ENCODE measurements around the gene TMEM87B.
"Not testable (repeated sequence)": the region's sequence is repeated elsewhere in the genome, so short reads cannot be mapped to it uniquely, and the experiment has no call there.

The TMEM87B gene

DNA sequence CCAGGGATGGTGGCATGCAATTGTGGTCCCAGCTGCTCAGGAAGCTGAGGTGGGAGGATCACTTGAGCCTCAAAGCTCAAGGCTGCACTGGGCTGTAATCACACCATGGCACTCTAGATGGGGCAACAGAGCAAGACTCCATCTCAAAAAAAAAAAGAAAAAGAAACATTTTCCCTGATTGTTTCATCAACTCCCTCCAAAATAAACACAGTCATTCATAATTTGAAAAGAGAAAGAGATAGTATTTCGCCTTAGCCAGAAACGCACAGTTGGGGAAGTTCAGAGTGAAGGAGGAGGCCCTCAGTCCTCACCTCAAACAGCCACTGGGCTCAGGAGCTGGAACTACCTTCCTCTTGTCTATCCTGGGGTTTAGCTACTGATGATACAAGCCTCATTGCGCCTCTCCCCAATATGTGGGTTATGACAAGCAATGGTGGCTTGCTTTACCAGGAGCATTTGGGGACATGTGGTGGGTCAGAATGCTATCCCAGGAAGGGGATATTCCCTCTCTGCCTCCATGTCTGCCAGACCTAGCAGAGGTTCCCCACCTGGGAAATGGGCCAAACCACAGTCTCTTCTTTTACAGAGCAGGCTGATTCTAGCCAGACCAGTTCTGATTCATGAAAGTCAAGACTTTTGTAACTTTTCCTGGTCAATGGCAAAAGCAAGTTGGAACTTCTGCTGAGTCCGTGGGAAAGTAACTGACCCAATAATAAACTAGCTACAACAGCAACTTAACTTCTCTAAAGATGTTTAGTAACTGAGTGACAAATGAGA lies 22.2 kb upstream of the TMEM87B start:
- in situ Hi-C loops (cut with MboI; ENCODE audit: low sequenced_read_pairs) = no loop called here

GRCh38 chr2:112033600-112033999 lies 21.5 kb upstream of the TMEM87B start:
- in situ Hi-C loops (cut with MboI; ENCODE audit: low sequenced_read_pairs) = no loop called here

DNA sequence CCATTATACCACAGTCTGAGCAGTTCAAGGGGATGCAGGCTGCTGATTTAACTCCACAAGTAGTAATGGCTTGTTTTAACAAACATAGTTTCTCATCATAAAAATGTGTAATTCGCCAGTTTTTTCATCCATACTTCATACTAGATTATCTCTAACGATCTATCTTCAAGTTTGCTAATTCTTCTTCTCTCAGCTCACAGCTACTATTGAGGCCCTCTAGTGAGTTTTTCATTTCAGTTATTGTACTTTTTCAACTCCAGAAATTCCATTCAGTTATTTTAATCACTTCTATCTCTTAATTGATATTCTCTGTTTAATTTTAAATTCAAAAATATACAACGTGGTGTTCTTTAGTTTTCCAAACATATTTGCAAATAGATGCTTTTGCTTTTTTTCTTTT lies 20.1 kb upstream of the TMEM87B start:
- in situ Hi-C loops (cut with MboI; ENCODE audit: low sequenced_read_pairs) = no loop called here

GRCh38 chr2:112035786-112036185 lies 19.3 kb upstream of the TMEM87B start:
- in situ Hi-C loops (cut with MboI; ENCODE audit: low sequenced_read_pairs) = no loop called here

- in situ Hi-C loops (cut with MboI; ENCODE audit: low sequenced_read_pairs) = not testable (repeated sequence)
These were observed 15.5 kb upstream of the TMEM87B start for GRCh38 chr2:112039556-112039955.

GRCh38 chr2:112040066-112040465 lies 15.0 kb upstream of the TMEM87B start:
- in situ Hi-C loops (cut with MboI; ENCODE audit: low sequenced_read_pairs) = not testable (repeated sequence)

DNA sequence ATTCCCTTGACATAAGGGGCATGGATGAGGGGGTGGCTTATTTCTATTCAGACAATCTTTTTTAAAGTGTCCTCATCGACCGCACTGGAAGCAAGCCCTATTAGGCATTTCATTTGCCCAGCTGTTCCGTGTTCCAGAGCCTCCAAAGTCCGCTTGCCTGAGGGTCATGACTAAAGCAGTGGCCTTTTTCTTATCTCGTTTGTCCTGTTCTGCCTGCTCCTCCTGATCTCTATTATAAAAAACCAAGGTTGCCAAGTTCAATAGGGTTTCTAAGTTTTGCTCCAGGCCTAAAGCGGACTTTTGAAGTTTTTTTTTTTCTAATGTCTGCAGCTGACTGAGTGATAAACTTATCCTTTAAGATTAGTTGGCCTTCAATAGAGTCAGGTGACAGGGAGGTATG lies 13.6 kb upstream of the TMEM87B start:
- in situ Hi-C loops (cut with MboI; ENCODE audit: low sequenced_read_pairs) = not testable (repeated sequence)

GRCh38 chr2:112045446-112046014 lies 9.5 kb upstream of the TMEM87B start:
- in situ Hi-C loops (cut with MboI; ENCODE audit: low sequenced_read_pairs) = no loop called here

DNA sequence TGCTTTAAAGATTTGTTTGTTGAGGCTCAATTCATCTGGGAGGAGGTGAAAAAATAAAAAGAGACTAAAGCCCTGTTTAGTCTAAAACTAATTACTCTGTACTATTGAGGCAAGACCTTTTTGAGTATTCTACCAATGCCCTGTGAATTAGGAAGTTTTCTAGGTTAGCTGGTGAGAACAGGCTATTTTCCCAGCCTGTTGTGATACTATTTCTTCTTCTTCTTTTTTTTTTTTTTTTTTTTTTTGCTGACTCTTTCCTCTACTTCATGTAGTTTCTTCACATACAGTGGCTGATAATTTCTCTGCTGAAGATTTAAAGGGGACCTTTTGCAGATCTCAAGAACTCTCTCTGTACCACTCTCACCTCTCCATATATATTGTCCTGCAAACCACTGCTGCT lies 8.8 kb upstream of the TMEM87B start:
- in situ Hi-C loops (cut with MboI; ENCODE audit: low sequenced_read_pairs) = no loop called here

GRCh38 chr2:112047537-112048235 lies 7.4 kb upstream of the TMEM87B start:
- in situ Hi-C loops (cut with MboI; ENCODE audit: low sequenced_read_pairs) = no loop called here

DNA sequence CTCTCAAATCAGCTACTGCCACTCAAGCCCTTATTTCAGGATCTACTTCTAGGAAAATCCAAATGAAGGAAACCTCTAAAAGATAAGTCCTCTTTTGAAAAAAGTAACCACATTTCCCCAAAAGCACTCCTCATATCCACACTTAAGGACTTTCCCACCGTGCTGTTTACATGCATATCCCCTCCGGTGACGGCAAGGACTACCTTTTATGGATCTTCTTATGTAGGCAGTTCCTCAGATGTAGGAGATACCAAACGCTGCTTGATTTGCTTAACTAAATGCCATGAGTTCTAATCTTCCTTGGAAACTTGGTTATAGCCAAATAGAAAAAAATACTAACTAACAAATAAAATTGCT lies 6.9 kb upstream of the TMEM87B start:
- in situ Hi-C loops (cut with MboI; ENCODE audit: low sequenced_read_pairs) = no loop called here

DNA sequence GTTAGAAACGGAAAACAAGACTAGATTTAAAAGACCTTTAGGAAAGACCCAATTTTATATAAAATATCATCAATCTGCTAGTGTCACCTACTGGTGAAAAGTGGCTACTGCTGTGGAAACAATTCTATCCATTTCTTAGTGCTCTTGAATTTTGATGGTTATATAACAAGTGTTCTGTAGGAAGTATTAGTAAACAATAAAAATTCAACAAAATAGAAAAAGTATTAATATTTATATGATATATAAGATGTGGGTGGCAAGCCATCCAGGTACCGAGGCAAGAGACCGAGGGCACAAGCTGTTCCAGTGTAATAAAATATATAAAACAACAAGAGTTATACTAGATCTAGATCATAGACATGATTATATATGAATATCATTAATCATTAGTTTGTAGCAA lies 6.2 kb upstream of the TMEM87B start:
- in situ Hi-C loops (cut with MboI; ENCODE audit: low sequenced_read_pairs) = no loop called here

DNA sequence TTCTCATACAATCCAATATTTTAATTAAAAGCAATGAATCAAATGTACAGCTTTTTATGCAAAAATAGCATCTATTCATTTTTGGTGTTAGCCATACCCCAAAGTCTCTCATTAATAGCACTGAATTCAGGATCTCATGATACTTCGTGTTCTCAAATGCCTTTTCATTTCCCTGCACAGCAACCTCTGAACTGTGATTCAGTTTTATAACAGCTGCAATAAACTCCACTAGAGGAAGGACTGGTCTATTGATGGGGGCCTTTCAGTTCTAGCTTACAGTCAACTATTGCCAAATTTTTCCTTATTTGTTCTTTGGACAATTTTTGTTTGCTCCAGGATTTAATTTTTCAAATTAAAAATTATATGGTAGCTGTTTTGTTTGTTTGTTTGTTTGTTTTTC lies 4.8 kb upstream of the TMEM87B start:
- in situ Hi-C loops (cut with MboI; ENCODE audit: low sequenced_read_pairs) = no loop called here

- in situ Hi-C loops (cut with MboI; ENCODE audit: low sequenced_read_pairs) = no loop called here
These were observed 887 bp upstream of the TMEM87B start for GRCh38 chr2:112053917-112054846.

GRCh38 chr2:112055730-112056625 lies 909 bp downstream of the TMEM87B start:
- in situ Hi-C loops (cut with MboI; ENCODE audit: low sequenced_read_pairs) = no loop called here

GRCh38 chr2:112056626-112056987 lies 1.5 kb downstream of the TMEM87B start:
- in situ Hi-C loops (cut with MboI; ENCODE audit: low sequenced_read_pairs) = no loop called here

GRCh38 chr2:112059671-112060070 lies 4.6 kb downstream of the TMEM87B start:
- in situ Hi-C loops (cut with MboI; ENCODE audit: low sequenced_read_pairs) = no loop called here

DNA sequence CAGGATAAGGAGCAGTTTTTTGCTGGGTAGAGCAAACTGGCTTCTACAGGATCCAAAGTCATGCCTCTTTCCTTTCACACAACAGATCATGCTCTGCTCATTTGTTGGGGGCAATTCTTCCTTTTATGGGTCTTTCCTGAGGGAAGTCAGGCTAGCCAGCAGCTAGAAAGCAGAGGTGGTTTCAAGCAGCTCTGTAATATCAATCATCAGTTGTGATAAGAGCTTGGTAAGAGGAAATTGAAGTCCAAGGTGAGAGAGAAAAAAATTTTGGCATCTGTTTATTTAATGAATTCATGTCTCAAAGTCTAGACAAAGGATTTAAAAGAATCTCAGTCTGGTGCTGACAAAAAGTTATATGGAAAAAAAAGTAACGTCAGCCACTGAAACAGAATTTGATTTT lies 6.2 kb downstream of the TMEM87B start:
- in situ Hi-C loops (cut with MboI; ENCODE audit: low sequenced_read_pairs) = no loop called here

- in situ Hi-C loops (cut with MboI; ENCODE audit: low sequenced_read_pairs) = no loop called here
These were observed 6.8 kb downstream of the TMEM87B start for GRCh38 chr2:112061840-112062239.

- in situ Hi-C loops (cut with MboI; ENCODE audit: low sequenced_read_pairs) = no loop called here
These were observed 7.8 kb downstream of the TMEM87B start for GRCh38 chr2:112062894-112063293.

Measured in hTERT RPE-1 (cell line).